Left lung (tissue), 10 donors: ENCODE measurements around the gene DTNB. TPM values are rescaled to one million over a fixed set of nuclear protein-coding genes. Genes with fewer than 3 reads are reported as not detected.

Source experiments
- ATAC-seq: fragments of 200-7000 bp; cut with Tn5 transposase; one replicate; pipeline ENCODE4 v1.9.1; 2020; ENCODE audit warnings: moderate library complexity
- DNase-seq, 4 donors: peaks; one replicate each; pipeline ENCODE4 v3.0.0-alpha.2; 2013 to 2020
- H3K27ac ChIP-seq, 2 donors: fragments of 200-600 bp; sonication (generic) in 1 of 2; one replicate each; pipeline versions ENCODE4 v1.5.0 to v1.8.0; 2020 to 2021
- H3K27me3 ChIP-seq, 2 donors: fragments of 200-600 bp; sonication (generic) in 1 of 2; one replicate each; pipeline versions ENCODE4 v1.5.0 to v1.8.0; 2020 to 2021
- H3K36me3 ChIP-seq, 2 donors: fragments of 200-600 bp; sonication (generic) in 1 of 2; one replicate each; pipeline versions ENCODE4 v1.5.0 to v1.8.0; 2020 to 2021
- H3K4me1 ChIP-seq, 2 donors: fragments of 200-600 bp; one replicate each; pipeline ENCODE4 v1.8.0; 2021
- H3K4me3 ChIP-seq, 2 donors: fragments of 200-600 bp; sonication (generic) in 1 of 2; one replicate each; pipeline versions ENCODE4 v1.5.0 to v1.8.0; 2020 to 2021; ENCODE audit warnings: mild to moderate bottlenecking in 1 of 2
- H3K9me3 ChIP-seq, 2 donors: fragments of 200-600 bp; sonication (generic) in 1 of 2; one replicate each; pipeline versions ENCODE4 v1.5.0 to v1.8.0; 2020 to 2021
- intact Hi-C, 2 donors: fragments of 100-400 bp; cut with DNase I; formaldehyde crosslinking; loops; one replicate each; pipeline versions ENCODE4 v1.11.2 to v1.14.2; 2022
- polyA plus RNA-seq, 6 donors: library from polyadenylated mRNA; unstranded; fragments of 120-200 nt; gene quantifications; one replicate each; pipeline ENCODE4 v1.2.1, GENCODE V29; 2013; ENCODE audit not compliant: insufficient read length in 6 of 6
- total RNA-seq, 2 donors: library from RNA; stranded (reverse); fragmentation: NEBNext Ultra II Directional; extraction: Animal tissue kit (Norgen Biotek cat#: 25700); gene quantifications; one replicate each; pipeline ENCODE4 v1.2.1, GENCODE V29; 2021
- TF ChIP-seq, protein P1 (sequence below), 2 donors: fragments of 200-600 bp; sonication (generic) in 1 of 2; IDR thresholded peaks; one replicate each; pipeline versions ENCODE4 v1.5.0 to v1.8.0; 2021; ENCODE audit warnings: antibody characterized with exemption in 2 of 2
- donor health status: DM: no; HTN: yes; CAD: no.
- donor health status: DM: no; HTN: no; CAD: no.

Gene DTNB
- total and polyA plus RNA-seq, 8 donors: 17.6 to 32.5 (median 29.5) TPM

DNA sequence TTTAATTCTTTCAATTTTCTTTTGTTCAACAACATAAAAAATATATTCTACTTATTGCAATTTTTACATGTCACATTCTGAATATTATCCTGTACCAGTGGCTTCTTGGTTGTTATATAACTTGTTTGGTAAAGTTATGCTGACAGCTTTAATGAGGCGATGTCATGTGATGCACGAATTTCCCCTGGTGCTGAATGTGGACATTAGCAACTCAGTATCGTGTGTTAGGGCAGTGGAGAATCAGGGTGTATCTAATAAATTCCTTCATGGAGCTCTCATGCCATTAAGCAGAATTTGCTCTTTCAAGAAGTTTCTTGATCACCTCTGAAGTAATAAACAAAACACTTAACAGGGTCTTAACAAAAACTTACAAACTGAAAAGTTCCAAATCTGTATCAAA is 232.0 kb downstream of the DTNB start:
- Histone ChIP-seq H3K27me3 (no peaks in the 10 kb centered on the region), H3K4me1 (no peaks in the 10 kb centered on the region), H3K4me3 (no peak overlapping the region), H3K27ac (no peak overlapping the region), H3K36me3 (no peaks in the 10 kb centered on the region), H3K9me3 (no peaks in the 10 kb centered on the region)
- intact Hi-C loops: no loop called here
- no peak for ATAC-seq
- DNase-seq: no peak
- TF ChIP-seq, protein P1, sequence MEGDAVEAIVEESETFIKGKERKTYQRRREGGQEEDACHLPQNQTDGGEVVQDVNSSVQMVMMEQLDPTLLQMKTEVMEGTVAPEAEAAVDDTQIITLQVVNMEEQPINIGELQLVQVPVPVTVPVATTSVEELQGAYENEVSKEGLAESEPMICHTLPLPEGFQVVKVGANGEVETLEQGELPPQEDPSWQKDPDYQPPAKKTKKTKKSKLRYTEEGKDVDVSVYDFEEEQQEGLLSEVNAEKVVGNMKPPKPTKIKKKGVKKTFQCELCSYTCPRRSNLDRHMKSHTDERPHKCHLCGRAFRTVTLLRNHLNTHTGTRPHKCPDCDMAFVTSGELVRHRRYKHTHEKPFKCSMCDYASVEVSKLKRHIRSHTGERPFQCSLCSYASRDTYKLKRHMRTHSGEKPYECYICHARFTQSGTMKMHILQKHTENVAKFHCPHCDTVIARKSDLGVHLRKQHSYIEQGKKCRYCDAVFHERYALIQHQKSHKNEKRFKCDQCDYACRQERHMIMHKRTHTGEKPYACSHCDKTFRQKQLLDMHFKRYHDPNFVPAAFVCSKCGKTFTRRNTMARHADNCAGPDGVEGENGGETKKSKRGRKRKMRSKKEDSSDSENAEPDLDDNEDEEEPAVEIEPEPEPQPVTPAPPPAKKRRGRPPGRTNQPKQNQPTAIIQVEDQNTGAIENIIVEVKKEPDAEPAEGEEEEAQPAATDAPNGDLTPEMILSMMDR (IDR thresholded peaks at IDR 0.05): no peak

DNA sequence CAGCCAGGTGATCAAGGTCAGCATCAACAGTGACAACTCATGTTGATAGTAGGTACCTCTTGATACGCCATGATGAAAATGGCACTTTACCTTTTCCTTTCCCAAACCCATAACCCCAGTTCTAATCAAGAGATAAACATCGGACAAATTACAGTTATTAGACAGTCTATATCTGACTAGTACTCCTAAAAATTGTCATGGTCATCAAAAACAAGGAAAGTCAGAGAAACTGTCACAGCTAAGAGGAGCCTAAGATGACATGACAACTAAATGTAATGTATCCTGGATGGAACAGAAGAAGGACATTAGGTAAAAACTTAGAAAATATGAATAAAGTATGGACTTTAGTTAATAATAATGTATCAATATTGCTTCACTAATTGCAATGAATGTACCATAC is 234.6 kb downstream of the DTNB start:
- Histone ChIP-seq H3K27ac (no peak overlapping the region), H3K4me3 (no peak overlapping the region), H3K27me3 (no peaks in the 10 kb centered on the region), H3K9me3 (no peaks in the 10 kb centered on the region), H3K4me1 (no peaks in the 10 kb centered on the region), H3K36me3 (peaks cover 0 to 3% of the 10 kb centered on the region in 2 donors)
- no peak for ATAC-seq
- TF ChIP-seq, protein P1 (IDR thresholded peaks at IDR 0.05): no peak
- intact Hi-C loops: no loop called here
- DNase-seq: no peak

DNA sequence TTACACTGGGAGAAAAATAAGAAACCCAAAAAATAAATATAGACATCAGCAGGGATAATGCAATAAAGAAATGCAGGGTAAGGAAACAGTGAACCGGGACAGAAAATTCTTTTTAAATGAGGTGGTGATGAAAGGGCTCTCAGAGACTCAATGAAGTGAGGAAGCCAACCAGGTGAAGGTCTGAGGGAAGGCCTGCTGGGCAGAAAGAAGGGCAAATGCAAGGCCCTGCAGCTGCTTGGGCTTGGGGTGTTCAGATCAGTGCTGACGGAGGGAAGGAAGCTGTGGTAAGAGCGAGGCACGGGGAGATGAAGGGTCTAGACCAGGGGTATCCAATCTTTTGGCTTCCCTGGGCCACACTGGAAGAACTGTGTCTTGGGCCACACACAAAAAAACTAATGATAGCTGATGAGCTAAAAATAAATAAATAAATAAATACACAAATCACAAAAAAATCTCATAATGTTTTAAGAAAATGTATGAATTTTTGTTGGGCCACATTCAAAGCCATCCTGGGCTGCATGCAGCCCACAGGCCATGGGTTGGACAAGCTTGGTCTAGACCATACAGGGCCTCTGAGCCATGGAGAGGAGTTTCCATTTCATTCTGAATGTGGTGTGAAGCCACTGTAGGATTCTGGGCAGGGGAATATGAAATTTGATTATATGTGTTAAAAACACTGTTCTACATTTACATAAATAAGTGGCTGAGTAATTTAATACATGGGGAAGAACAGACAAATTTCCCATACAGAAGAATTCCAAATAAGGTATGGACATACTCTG is 235.3 kb downstream of the DTNB start:
- intact Hi-C loops: no loop called here

DNA sequence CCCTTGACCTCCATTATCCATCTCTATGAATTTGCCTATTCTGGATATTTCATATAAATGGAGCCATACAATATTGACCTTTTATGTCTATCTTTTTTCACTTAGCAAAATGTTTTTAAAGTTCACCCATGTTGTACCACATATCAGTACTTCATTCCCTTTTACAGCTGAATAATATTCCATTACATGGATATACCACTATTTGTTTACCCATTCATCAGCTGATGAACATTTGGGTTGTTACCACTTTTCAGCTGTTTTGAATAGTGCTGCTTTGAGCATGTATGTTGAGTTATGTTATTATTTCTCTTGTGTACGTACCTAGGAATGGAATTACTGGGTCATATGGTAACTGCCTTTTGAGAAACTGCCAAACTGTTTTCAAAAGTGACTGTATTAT is 238.0 kb downstream of the DTNB start:
- TF ChIP-seq, protein P1 (IDR thresholded peaks at IDR 0.05): no peak
- no peak for DNase-seq
- no peaks in the 10 kb centered on the region for H3K4me1 ChIP-seq
- H3K9me3 ChIP-seq: no peaks in the 10 kb centered on the region
- peaks cover 0 to 11% of the 10 kb centered on the region in 2 donors for H3K36me3 ChIP-seq
- ATAC-seq: no peak
- H3K27me3 ChIP-seq: no peaks in the 10 kb centered on the region
- no peak overlapping the region for H3K4me3 ChIP-seq
- H3K27ac ChIP-seq: no peak overlapping the region
- intact Hi-C loops: no loop called here

More for the DNA sequence above, 235.3 kb downstream of the DTNB start:
- H3K4me3 ChIP-seq: no peak overlapping the region
- H3K27ac ChIP-seq: no peak overlapping the region
- no peaks in the 10 kb centered on the region for H3K9me3 ChIP-seq
- TF ChIP-seq, protein P1 (IDR thresholded peaks at IDR 0.05): no peak
- H3K4me1 ChIP-seq: no peaks in the 10 kb centered on the region
- H3K36me3 ChIP-seq: peaks cover 0 to 3% of the 10 kb centered on the region in 2 donors
- no peaks in the 10 kb centered on the region for H3K27me3 ChIP-seq
- ATAC-seq (no peak), DNase-seq (no peak)

DNA sequence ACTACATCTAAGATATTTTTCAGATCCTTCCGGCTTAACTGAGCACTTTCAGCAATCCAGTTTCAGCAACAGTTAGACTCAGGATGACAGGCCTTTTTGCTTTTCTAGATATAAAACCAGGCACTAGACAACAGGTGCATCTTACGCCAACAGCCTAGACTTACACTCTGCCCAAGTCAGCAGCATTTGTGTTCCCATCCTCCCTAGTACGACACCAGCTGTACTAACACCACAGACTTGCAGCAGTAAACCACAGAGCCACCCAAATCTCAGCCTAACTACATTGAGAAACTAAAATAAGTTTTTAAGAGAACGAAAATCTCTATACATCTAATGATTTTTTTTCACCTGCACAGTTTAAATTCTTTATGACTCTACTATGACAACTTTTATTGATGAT is 241.8 kb downstream of the DTNB start:
- DNase-seq (no peak), ATAC-seq (no peak)
- Histone ChIP-seq H3K36me3 (peaks cover 0 to 11% of the 10 kb centered on the region in 2 donors), H3K4me3 (no peak overlapping the region), H3K9me3 (no peaks in the 10 kb centered on the region), H3K27ac (no peak overlapping the region), H3K4me1 (no peaks in the 10 kb centered on the region), H3K27me3 (no peaks in the 10 kb centered on the region)
- intact Hi-C loops: no loop called here
- TF ChIP-seq, protein P1 (IDR thresholded peaks at IDR 0.05): no peak
